GM21528 (cell line): ENCODE measurements around the gene MEGF11.

ENCODE experiments used
- ATAC-seq: cut with Tn5 transposase; IDR thresholded peaks from one replicate; pipeline ENCODE4 v1.9.1; 2021; ENCODE audit warnings: mild to moderate bottlenecking, moderate library complexity; ENCODE audit not compliant: unreplicated experiment, low FRiP score

The MEGF11 gene

GRCh38 chr15:66152650-66153049 is 100.9 kb downstream of the MEGF11 start:
- ATAC-seq: no peak

- ATAC-seq: no peak
Measured at GRCh38 chr15:66151809-66152208, 101.7 kb downstream of the MEGF11 start.

GRCh38 chr15:66149871-66150270 is 103.7 kb downstream of the MEGF11 start:
- no peak for ATAC-seq

GRCh38 chr15:66148187-66148586 is 105.4 kb downstream of the MEGF11 start:
- ATAC-seq: no peak

- ATAC-seq: no peak
Measured at GRCh38 chr15:66147440-66147839, 106.1 kb downstream of the MEGF11 start.

GRCh38 chr15:66145726-66146182 is 107.8 kb downstream of the MEGF11 start:
- ATAC-seq: no peak

- no peak for ATAC-seq
Measured at GRCh38 chr15:66144978-66145725, 108.4 kb downstream of the MEGF11 start.

- no peak for ATAC-seq
Measured at GRCh38 chr15:66142285-66142684, 111.3 kb downstream of the MEGF11 start.

GRCh38 chr15:66139591-66140207 is 113.9 kb downstream of the MEGF11 start:
- no peak for ATAC-seq

GRCh38 chr15:66138892-66139590 is 114.5 kb downstream of the MEGF11 start:
- ATAC-seq: no peak

GRCh38 chr15:66138096-66138783 is 115.3 kb downstream of the MEGF11 start:
- ATAC-seq: no peak

- no peak for ATAC-seq
Measured at GRCh38 chr15:66136948-66137347, 116.6 kb downstream of the MEGF11 start.

GRCh38 chr15:66135664-66136063 is 117.9 kb downstream of the MEGF11 start:
- no peak for ATAC-seq

GRCh38 chr15:66134284-66134683 is 119.3 kb downstream of the MEGF11 start:
- ATAC-seq: no peak

GRCh38 chr15:66133247-66133885 is 120.2 kb downstream of the MEGF11 start:
- ATAC-seq: no peak

- ATAC-seq: no peak
Measured at GRCh38 chr15:66132251-66132816, 121.2 kb downstream of the MEGF11 start.

GRCh38 chr15:66131831-66132230 is 121.7 kb downstream of the MEGF11 start:
- ATAC-seq: no peak

- ATAC-seq: no peak
Measured at GRCh38 chr15:66131200-66131599, 122.3 kb downstream of the MEGF11 start.

GRCh38 chr15:66130496-66131034 is 123.0 kb downstream of the MEGF11 start:
- no peak for ATAC-seq

- ATAC-seq: no peak
Measured at GRCh38 chr15:66129586-66129985, 124.0 kb downstream of the MEGF11 start.
